ENCODE data around the gene CCDC50. TPM values are rescaled to one million over a fixed set of nuclear protein-coding genes. Genes with fewer than 3 reads are reported as not detected.

Gene CCDC50
- total RNA-seq, 2 experiments from 2014 or later, result 4.8 to 5.3 TPM

DNA sequence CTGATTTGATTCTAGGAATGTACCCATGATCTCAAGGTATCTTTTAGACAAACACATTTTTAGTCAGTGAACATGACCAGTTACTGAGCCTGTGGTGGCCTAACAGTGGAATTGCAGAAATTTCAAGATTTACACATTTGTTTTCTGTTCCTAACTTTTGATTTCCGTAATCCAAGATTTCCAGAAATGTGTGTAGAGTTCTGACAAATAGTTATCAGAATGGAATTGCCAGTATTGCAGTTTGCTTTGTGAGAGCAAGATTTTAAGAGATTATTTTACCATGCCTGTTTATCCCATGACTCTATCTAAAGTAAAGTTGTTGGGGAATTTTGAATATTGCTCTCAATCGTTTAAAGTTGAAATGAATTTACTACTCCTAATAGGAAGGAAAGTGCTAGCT lies 12.8 kb downstream of the CCDC50 start:
- no peak for DNase-seq
- H3K27ac Mint-ChIP-seq, result no peak overlapping the region
- H3K36me3 Mint-ChIP-seq (ENCODE audit: low read depth), result no peaks in the 10 kb centered on the region
- no peak overlapping the region for H3K4me3 Mint-ChIP-seq
- CTCF ChIA-PET, result no interaction called here
- peaks cover 4% of the 10 kb centered on the region for H3K9me3 Mint-ChIP-seq
- H3K27me3 Mint-ChIP-seq (ENCODE audit: low read depth), result no peaks in the 10 kb centered on the region
- H3K4me1 Mint-ChIP-seq (ENCODE audit: low read depth), result peaks cover 4% of the 10 kb centered on the region
- intact Hi-C loops (cut with micrococcal nuclease), result loop anchor here (2.0 kb wide), 1 partner anchor 15 kb away; no protein-coding TSS in a partner anchor

- Mint-ChIP-seq H3K36me3 (ENCODE audit: low read depth) (no peaks in the 10 kb centered on the region), H3K4me3 (no peak overlapping the region), H3K27ac (no peak overlapping the region), H3K4me1 (ENCODE audit: low read depth) (peaks cover 4% of the 10 kb centered on the region), H3K27me3 (ENCODE audit: low read depth) (no peaks in the 10 kb centered on the region), H3K9me3 (peaks cover 4% of the 10 kb centered on the region)
- CTCF ChIA-PET, result no interaction called here
- intact Hi-C loops (cut with micrococcal nuclease), result loop anchor here (2.0 kb wide), 1 partner anchor 14 kb away; no protein-coding TSS in a partner anchor
- no peak for DNase-seq
These were observed 13.2 kb downstream of the CCDC50 start for GRCh38 chr3:191342411-191342810.

- Mint-ChIP-seq H3K36me3 (ENCODE audit: low read depth) (no peaks in the 10 kb centered on the region), H3K4me1 (ENCODE audit: low read depth) (peaks cover 2% of the 10 kb centered on the region), H3K4me3 (no peak overlapping the region), H3K27me3 (ENCODE audit: low read depth) (no peaks in the 10 kb centered on the region), H3K9me3 (peaks cover 4% of the 10 kb centered on the region), H3K27ac (no peak overlapping the region)
- intact Hi-C loops (cut with micrococcal nuclease), result loop anchor here (2.0 kb wide), 1 partner anchor 14 kb away; no protein-coding TSS in a partner anchor
- CTCF ChIA-PET, result no interaction called here
- DNase-seq, result no peak
These were observed 13.9 kb downstream of the CCDC50 start for GRCh38 chr3:191343115-191343514.

DNA sequence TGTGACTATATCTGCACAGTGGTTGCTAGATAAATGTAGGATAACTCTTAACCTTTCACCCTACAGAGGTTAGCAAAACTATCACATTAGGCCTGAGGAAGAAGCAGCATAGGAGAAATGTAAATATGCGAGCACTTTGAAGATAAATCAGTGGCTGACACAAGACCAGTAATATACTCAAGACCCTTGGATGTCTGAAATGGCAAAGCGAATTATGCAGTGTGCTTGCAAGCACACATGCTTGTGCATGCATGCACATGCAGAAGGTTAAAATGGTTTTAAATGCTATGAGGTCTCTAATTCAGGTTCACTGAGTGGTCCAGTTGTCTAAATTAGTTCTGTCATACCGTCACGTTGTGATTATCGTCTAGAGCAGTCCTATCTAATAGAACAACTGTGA lies 14.7 kb downstream of the CCDC50 start:
- intact Hi-C loops (cut with micrococcal nuclease), result loop anchor here (2.0 kb wide), 1 partner anchor 13 kb away; no protein-coding TSS in a partner anchor
- no peak overlapping the region for H3K27ac Mint-ChIP-seq
- no peak overlapping the region for H3K4me3 Mint-ChIP-seq
- H3K9me3 Mint-ChIP-seq, result peaks cover 4% of the 10 kb centered on the region
- H3K27me3 Mint-ChIP-seq (ENCODE audit: low read depth), result no peaks in the 10 kb centered on the region
- CTCF ChIA-PET, result no interaction called here
- H3K36me3 Mint-ChIP-seq (ENCODE audit: low read depth), result no peaks in the 10 kb centered on the region
- H3K4me1 Mint-ChIP-seq (ENCODE audit: low read depth), result no peaks in the 10 kb centered on the region
- DNase-seq, result no peak

DNA sequence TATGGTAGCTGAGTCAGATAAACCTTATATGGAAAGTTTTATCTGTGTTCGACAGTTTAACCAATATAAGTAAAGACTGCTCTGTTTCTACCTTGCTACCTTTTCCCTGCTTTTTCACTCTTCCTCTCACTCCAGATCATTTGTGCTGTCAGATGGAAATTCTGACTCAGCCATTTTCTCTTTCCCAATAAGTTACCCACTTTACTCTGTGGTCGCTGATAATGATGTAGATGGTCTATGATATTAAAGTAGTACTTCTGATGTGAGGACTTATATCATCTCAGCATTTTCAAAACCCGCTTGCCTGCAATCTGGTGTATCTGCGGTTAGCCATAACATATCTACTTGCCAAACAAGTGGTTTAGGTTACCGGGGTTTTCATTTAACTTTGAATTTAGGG lies 16.1 kb downstream of the CCDC50 start:
- no peaks in the 10 kb centered on the region for H3K27me3 Mint-ChIP-seq (ENCODE audit: low read depth)
- CTCF ChIA-PET, result no interaction called here
- peaks cover 4% of the 10 kb centered on the region for H3K9me3 Mint-ChIP-seq
- no peak overlapping the region for H3K4me3 Mint-ChIP-seq
- H3K27ac Mint-ChIP-seq, result no peak overlapping the region
- intact Hi-C loops (cut with micrococcal nuclease), result no loop called here
- no peak for DNase-seq
- no peaks in the 10 kb centered on the region for H3K36me3 Mint-ChIP-seq (ENCODE audit: low read depth)
- no peaks in the 10 kb centered on the region for H3K4me1 Mint-ChIP-seq (ENCODE audit: low read depth)

- intact Hi-C loops (cut with micrococcal nuclease), result no loop called here
- Mint-ChIP-seq H3K4me3 (no peak overlapping the region), H3K27ac (no peak overlapping the region), H3K27me3 (ENCODE audit: low read depth) (no peaks in the 10 kb centered on the region), H3K9me3 (peaks cover 4% of the 10 kb centered on the region), H3K36me3 (ENCODE audit: low read depth) (no peaks in the 10 kb centered on the region), H3K4me1 (ENCODE audit: low read depth) (no peaks in the 10 kb centered on the region)
- CTCF ChIA-PET, result no interaction called here
- DNase-seq, result no peak
These were observed 18.0 kb downstream of the CCDC50 start for GRCh38 chr3:191347228-191347627.

DNA sequence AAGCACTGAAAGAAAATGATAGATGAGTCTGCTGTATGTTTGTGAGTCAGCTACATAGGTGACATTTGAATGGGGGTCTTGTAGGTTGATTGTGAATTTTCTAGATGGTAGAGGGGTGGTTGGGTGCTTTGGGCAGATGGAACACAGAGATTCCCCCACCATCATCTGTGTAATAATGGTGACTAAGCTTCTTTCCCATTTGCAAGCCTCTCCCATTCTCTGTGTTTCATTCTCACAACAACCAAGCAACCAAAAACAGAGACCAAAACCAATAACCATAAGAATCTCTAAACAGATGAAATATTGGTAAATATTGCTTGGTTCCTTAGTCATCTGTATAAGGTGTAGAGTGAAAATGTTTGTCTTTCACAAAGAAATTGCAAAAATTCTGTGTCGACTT lies 18.9 kb downstream of the CCDC50 start:
- H3K27me3 Mint-ChIP-seq (ENCODE audit: low read depth), result no peaks in the 10 kb centered on the region
- CTCF ChIA-PET, result no interaction called here
- no peaks in the 10 kb centered on the region for H3K36me3 Mint-ChIP-seq (ENCODE audit: low read depth)
- intact Hi-C loops (cut with micrococcal nuclease), result no loop called here
- H3K4me1 Mint-ChIP-seq (ENCODE audit: low read depth), result no peaks in the 10 kb centered on the region
- peaks cover 2% of the 10 kb centered on the region for H3K9me3 Mint-ChIP-seq
- H3K4me3 Mint-ChIP-seq, result no peak overlapping the region
- no peak for DNase-seq
- no peak overlapping the region for H3K27ac Mint-ChIP-seq

DNA sequence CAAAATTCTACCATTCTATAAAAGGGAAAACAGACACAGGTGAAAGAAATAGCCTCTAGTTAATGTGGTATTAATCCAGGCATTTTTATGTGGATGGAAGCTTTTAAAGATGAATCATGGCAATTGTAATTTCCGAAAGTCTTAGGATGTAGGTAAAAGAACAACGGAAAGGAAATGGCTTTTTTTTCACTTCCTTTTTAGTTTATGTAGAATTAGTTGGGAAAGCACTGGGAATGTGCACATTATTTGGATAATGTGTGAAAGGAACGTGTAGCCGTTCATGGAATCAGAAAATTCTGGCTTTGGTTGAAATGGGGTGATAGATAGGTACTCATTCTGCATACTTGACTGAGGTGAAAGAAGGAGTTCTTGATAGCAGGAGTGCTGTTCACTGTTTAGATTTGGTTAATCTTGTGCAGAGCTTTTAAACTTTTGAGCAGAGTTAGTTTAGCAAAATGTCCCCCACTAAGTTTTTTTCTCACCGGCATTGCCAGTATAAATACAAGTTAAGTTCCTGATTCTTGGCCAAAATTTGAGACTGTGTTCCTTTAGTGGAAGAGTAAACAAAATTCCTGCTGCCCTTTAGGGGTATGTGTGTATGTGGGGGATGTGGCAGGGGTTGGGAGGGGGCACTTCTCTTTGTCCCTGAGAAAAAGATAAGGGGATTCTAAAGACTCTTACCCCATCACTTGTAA lies 21.3 kb downstream of the CCDC50 start:
- Mint-ChIP-seq H3K9me3 (no peaks in the 10 kb centered on the region), H3K4me3 (no peak overlapping the region), H3K27me3 (ENCODE audit: low read depth) (no peaks in the 10 kb centered on the region), H3K27ac (no peak overlapping the region), H3K4me1 (ENCODE audit: low read depth) (no peaks in the 10 kb centered on the region), H3K36me3 (ENCODE audit: low read depth) (no peaks in the 10 kb centered on the region)
- DNase-seq, result no peak
- intact Hi-C loops (cut with micrococcal nuclease), result no loop called here
- CTCF ChIA-PET, result no interaction called here

DNA sequence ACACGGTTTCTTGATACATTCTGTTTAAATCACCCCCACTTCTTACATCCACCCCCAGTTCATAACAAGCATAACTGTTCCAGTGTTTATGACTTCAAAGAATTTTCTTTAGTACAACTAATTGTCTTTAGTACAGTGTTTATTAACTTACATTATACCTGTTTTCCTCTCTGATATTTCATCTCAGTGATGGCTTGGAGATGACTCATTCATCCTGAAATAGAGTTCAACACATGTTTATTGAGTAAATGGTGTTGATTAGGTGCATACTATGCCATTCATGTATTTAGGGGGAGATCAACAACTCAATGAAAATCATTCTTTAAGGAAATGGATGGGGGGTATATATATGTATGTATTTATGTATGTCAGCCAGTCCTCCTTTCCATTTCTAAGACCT lies 22.8 kb downstream of the CCDC50 start:
- DNase-seq, result no peak
- no peaks in the 10 kb centered on the region for H3K9me3 Mint-ChIP-seq
- H3K4me3 Mint-ChIP-seq, result no peak overlapping the region
- CTCF ChIA-PET, result no interaction called here
- H3K27me3 Mint-ChIP-seq (ENCODE audit: low read depth), result no peaks in the 10 kb centered on the region
- no peak overlapping the region for H3K27ac Mint-ChIP-seq
- intact Hi-C loops (cut with micrococcal nuclease), result no loop called here
- no peaks in the 10 kb centered on the region for H3K4me1 Mint-ChIP-seq (ENCODE audit: low read depth)
- no peaks in the 10 kb centered on the region for H3K36me3 Mint-ChIP-seq (ENCODE audit: low read depth)

- Mint-ChIP-seq H3K9me3 (no peaks in the 10 kb centered on the region), H3K36me3 (ENCODE audit: low read depth) (no peaks in the 10 kb centered on the region), H3K27ac (no peak overlapping the region), H3K4me1 (ENCODE audit: low read depth) (no peaks in the 10 kb centered on the region), H3K27me3 (ENCODE audit: low read depth) (no peaks in the 10 kb centered on the region), H3K4me3 (no peak overlapping the region)
- CTCF ChIA-PET, result no interaction called here
- intact Hi-C loops (cut with micrococcal nuclease), result no loop called here
- DNase-seq, result no peak
These were observed 24.0 kb downstream of the CCDC50 start for GRCh38 chr3:191353022-191353777.

DNA sequence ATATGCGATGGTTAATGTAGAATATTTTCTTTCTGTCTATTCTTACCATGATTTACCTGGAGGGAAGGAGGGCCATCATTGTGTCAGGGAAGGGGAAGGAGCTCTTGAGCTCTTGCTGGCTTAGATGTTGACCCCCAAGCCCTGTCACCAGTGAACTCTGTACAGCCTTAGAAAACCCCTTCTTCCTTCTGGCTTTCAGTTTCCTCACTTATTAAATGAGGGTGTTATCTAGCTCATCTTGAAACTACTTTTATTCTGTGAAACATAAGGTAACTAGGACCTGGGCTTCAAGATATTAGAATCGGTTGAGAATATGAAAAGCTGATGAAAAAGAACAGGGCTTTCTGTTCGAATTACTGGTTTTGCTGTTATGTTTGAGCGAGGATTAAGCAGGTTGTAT lies 26.2 kb downstream of the CCDC50 start:
- H3K27ac Mint-ChIP-seq, result no peak overlapping the region
- no peak for DNase-seq
- H3K4me3 Mint-ChIP-seq, result no peak overlapping the region
- H3K4me1 Mint-ChIP-seq (ENCODE audit: low read depth), result peaks cover 7% of the 10 kb centered on the region
- no peaks in the 10 kb centered on the region for H3K9me3 Mint-ChIP-seq
- CTCF ChIA-PET, result no interaction called here
- H3K36me3 Mint-ChIP-seq (ENCODE audit: low read depth), result no peaks in the 10 kb centered on the region
- intact Hi-C loops (cut with micrococcal nuclease), result no loop called here
- no peaks in the 10 kb centered on the region for H3K27me3 Mint-ChIP-seq (ENCODE audit: low read depth)

DNA sequence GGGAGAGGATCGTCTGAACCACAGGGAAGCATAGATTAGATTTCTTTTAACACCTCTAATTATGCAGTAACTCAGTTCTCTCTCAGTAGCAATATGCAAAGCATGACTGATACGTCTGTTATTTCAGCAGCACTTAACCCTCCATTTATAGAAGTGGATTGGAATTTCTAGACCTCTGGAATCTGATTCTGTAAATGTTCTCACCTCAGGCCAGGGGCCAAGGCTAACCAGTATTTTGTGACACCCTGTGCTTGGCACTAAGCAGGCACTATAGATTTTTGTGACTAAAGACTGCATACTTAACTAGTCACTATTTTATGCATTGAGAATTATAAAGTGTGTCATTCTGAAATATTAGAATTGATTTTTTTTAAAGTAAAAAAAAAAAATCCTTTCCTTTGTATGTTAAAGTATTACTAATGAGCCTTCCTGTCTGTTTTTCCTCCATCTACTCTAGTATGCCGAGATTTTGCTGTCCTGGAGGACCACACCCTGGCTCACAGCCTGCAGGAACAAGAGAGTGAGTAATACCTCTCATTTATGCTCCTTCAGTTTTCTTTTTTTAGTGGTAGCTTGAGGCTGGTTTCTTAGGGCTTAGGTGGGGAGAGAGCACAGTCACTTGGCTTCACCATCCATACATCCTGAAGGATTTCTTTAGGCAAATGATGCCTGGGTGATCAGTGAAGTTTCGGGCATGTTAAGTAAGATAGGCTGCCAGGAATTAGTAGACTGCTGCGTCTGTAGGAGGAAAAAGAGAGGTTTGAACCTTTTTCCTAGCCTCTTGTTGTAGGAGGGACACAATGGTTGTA lies 27.6 kb downstream of the CCDC50 start:
- intact Hi-C loops (cut with micrococcal nuclease), result loop anchor here (2.0 kb wide), 1 partner anchor 14 kb away; no protein-coding TSS in a partner anchor
- CTCF ChIA-PET, result no interaction called here
- no peak for DNase-seq
- H3K36me3 Mint-ChIP-seq (ENCODE audit: low read depth), result no peaks in the 10 kb centered on the region
- peaks cover 7% of the 10 kb centered on the region for H3K4me1 Mint-ChIP-seq (ENCODE audit: low read depth)
- no peaks in the 10 kb centered on the region for H3K27me3 Mint-ChIP-seq (ENCODE audit: low read depth)
- H3K9me3 Mint-ChIP-seq, result no peaks in the 10 kb centered on the region
- no peak overlapping the region for H3K27ac Mint-ChIP-seq
- H3K4me3 Mint-ChIP-seq, result no peak overlapping the region

Data from activated naive CD4-positive, alpha-beta T cell treated with anti-CD3 and anti-CD28 coated beads for 36 hours (primary cell).